Loucy (cell line): ENCODE measurements around the gene MN1.

Experiments used
- H2AFZ ChIP-seq: fragments of 200-600 bp; sonication (generic); 2 replicates; pipeline ENCODE4 v1.6.0; 2016; ENCODE audit warnings: antibody characterized with exemption, mild to moderate bottlenecking, low read length, moderate library complexity
- H3F3A ChIP-seq: fragments of 200-600 bp; 2 replicates; pipeline ENCODE4 v1.6.0; 2016; ENCODE audit warnings: antibody characterized with exemption, low read depth, mild to moderate bottlenecking
- H3K27me3 ChIP-seq: fragments of 200-600 bp; sonication (generic); 2 replicates; pipeline ENCODE4 v1.6.1; 2014; ENCODE audit warnings: low read length, mild to moderate bottlenecking; ENCODE audit not compliant: insufficient read depth, poor library complexity, severe bottlenecking
- H3K36me3 ChIP-seq: fragments of 200-600 bp; sonication (generic); 2 replicates; pipeline ENCODE4 v1.6.1; 2016; ENCODE audit warnings: low read length; ENCODE audit not compliant: insufficient read depth
- H3K4me1 ChIP-seq: fragments of 200-600 bp; sonication (generic); 2 replicates; pipeline ENCODE4 v1.5.1; 2014; ENCODE audit warnings: low read length, mild to moderate bottlenecking; ENCODE audit not compliant: insufficient read depth, poor library complexity, severe bottlenecking
- H3K4me2 ChIP-seq: fragments of 200-600 bp; sonication (generic); 2 replicates; pipeline ENCODE4 v1.6.0; 2014; ENCODE audit warnings: antibody characterized with exemption, low read length, low read depth, mild to moderate bottlenecking; ENCODE audit not compliant: poor library complexity, severe bottlenecking
- H3K4me3 ChIP-seq: fragments of 200-600 bp; sonication (generic); 2 replicates; pipeline ENCODE4 v1.5.1; 2014; ENCODE audit warnings: low read length, mild to moderate bottlenecking, mixed read lengths; ENCODE audit not compliant: poor library complexity, severe bottlenecking
- H3K79me2 ChIP-seq: fragments of 200-600 bp; sonication (generic); 2 replicates; pipeline ENCODE4 v1.6.1; 2014; ENCODE audit warnings: low read length; ENCODE audit not compliant: insufficient read depth
- H3K9ac ChIP-seq: fragments of 200-600 bp; sonication (generic); 2 replicates; pipeline ENCODE4 v1.6.0; 2014; ENCODE audit warnings: mild to moderate bottlenecking, low read depth, low read length, moderate library complexity; ENCODE audit not compliant: poor library complexity, severe bottlenecking
- H3K9me2 ChIP-seq: fragments of 200-600 bp; sonication (generic); replicated peaks from 2 replicates; pipeline ENCODE4 v1.6.1; 2016; ENCODE audit warnings: low read depth, low read length, mixed read lengths
- H3K9me3 ChIP-seq: fragments of 200-600 bp; sonication (generic); 2 replicates; pipeline ENCODE4 v1.6.1; 2014; ENCODE audit warnings: mild to moderate bottlenecking, antibody characterized with exemption, low read length, low read depth; ENCODE audit not compliant: insufficient read depth
- H4K20me1 ChIP-seq: fragments of 200-600 bp; sonication (generic); 2 replicates; pipeline ENCODE4 v1.6.0; 2014; ENCODE audit warnings: antibody characterized with exemption, low read length, mild to moderate bottlenecking; ENCODE audit not compliant: insufficient read depth, poor library complexity, severe bottlenecking
- CTCF ChIP-seq: fragments of 200-600 bp; sonication (generic); conservative IDR thresholded peaks from 2 replicates; pipeline ENCODE4 v1.5.1; 2014; ENCODE audit warnings: mild to moderate bottlenecking, antibody characterized with exemption, low read length
- EZH2phosphoT487 ChIP-seq: fragments of 200-600 bp; IDR thresholded peaks from 2 replicates; pipeline ENCODE4 v1.6.1; 2018; ENCODE audit warnings: antibody characterized with exemption, mild to moderate bottlenecking, moderate library complexity, borderline replicate concordance

Gene MN1

GRCh38 chr22:27748751-27749191 lies 52.8 kb downstream of the MN1 start:
- no peaks in the 10 kb centered on the region for H3K27me3 ChIP-seq
- no peaks in the 10 kb centered on the region for H3K9me2 ChIP-seq
- peak overlapping the region; percentile 72 for H3K4me3 ChIP-seq
- no peaks in the 10 kb centered on the region for H4K20me1 ChIP-seq
- H3K4me1 ChIP-seq, result peaks cover 47% of the 10 kb centered on the region
- H2AFZ ChIP-seq, result peak overlapping the region; percentile 71
- H3K4me2 ChIP-seq, result peak overlapping the region; percentile 95
- H3K79me2 ChIP-seq, result no peaks in the 10 kb centered on the region
- H3K36me3 ChIP-seq, result no peaks in the 10 kb centered on the region
- H3K9me3 ChIP-seq, result no peaks in the 10 kb centered on the region
- peak overlapping the region; percentile 64 for H3K9ac ChIP-seq
- H3F3A ChIP-seq, result 0 out of 2 replicates have a peak, but pooled peaks cover 7% of the 10 kb centered on the region
- TF ChIP-seq EZH2phosphoT487, result no peak
- TF ChIP-seq CTCF, result no peak

- H2AFZ ChIP-seq, result peak overlapping the region; percentile 71; the same call in 1 of the 2 replicates
- H3F3A ChIP-seq, result 0 out of 2 replicates have a peak, but pooled peaks cover 7% of the 10 kb centered on the region
- H3K4me1 ChIP-seq, result peaks cover 47% of the 10 kb centered on the region
- peak overlapping the region; percentile 64 for H3K9ac ChIP-seq
- H3K4me3 ChIP-seq, result peak overlapping the region; percentile 72
- no peaks in the 10 kb centered on the region for H3K9me2 ChIP-seq
- no peaks in the 10 kb centered on the region for H3K79me2 ChIP-seq
- H3K4me2 ChIP-seq, result peak overlapping the region; percentile 95
- no peaks in the 10 kb centered on the region for H3K9me3 ChIP-seq
- H3K36me3 ChIP-seq, result no peaks in the 10 kb centered on the region
- no peaks in the 10 kb centered on the region for H4K20me1 ChIP-seq
- TF ChIP-seq CTCF, result no peak
- no peak for TF ChIP-seq EZH2phosphoT487
- H3K27me3 ChIP-seq, result no peaks in the 10 kb centered on the region
These were observed 53.2 kb downstream of the MN1 start for GRCh38 chr22:27748349-27748748.

- Histone ChIP-seq H3K9ac (peak overlapping the region; percentile 64), H3K4me2 (peak overlapping the region; percentile 95)
These were observed 53.9 kb downstream of the MN1 start for GRCh38 chr22:27747396-27748221.

More at GRCh38 chr22:27747396-27748221, 53.9 kb downstream of the MN1 start:
- Histone ChIP-seq H3K36me3 (no peaks in the 10 kb centered on the region), H3K4me3 (peak overlapping the region; percentile 72), H2AFZ (no peak overlapping the region), H3K27me3 (no peaks in the 10 kb centered on the region), H3K4me1 (peaks cover 44% of the 10 kb centered on the region), H3F3A (0 out of 2 replicates have a peak, but pooled peaks cover 7% of the 10 kb centered on the region), H4K20me1 (no peaks in the 10 kb centered on the region), H3K79me2 (no peaks in the 10 kb centered on the region), H3K9me3 (no peaks in the 10 kb centered on the region), H3K9me2 (no peaks in the 10 kb centered on the region)
- peak; percentile 67 for TF ChIP-seq CTCF
- TF ChIP-seq EZH2phosphoT487, result no peak
